Neuronal stem cell (in vitro differentiated cells): ENCODE measurements around the gene RAD51B.

Experiments
- DNase-seq: peaks from one replicate; pipeline ENCODE4 v3.0.0-alpha.2; 2013; ENCODE audit warnings: low spot score
- H2AFZ ChIP-seq: one replicate; pipeline ENCODE4 v1.6.1; 2013; ENCODE audit warnings: mild to moderate bottlenecking, low read length, inconsistent platforms
- H2AK5ac ChIP-seq: 2 replicates; pipeline ENCODE4 v1.6.1; 2013; ENCODE audit warnings: low read depth, mild to moderate bottlenecking, inconsistent platforms, low read length, moderate library complexity, mixed read lengths
- H2BK120ac ChIP-seq: 2 replicates; pipeline ENCODE4 v1.6.1; 2013; ENCODE audit warnings: low read depth, mild to moderate bottlenecking, inconsistent platforms, low read length, moderate library complexity, mixed read lengths
- H2BK12ac ChIP-seq: one replicate; pipeline ENCODE4 v1.6.1; 2013; ENCODE audit warnings: low read length, inconsistent platforms
- H2BK15ac ChIP-seq: 2 replicates; pipeline ENCODE4 v1.6.1; 2013; ENCODE audit warnings: mild to moderate bottlenecking, low read length, inconsistent platforms, mixed read lengths
- H2BK5ac ChIP-seq: one replicate; pipeline ENCODE4 v1.6.1; 2013; ENCODE audit warnings: inconsistent platforms, mild to moderate bottlenecking, low read length, moderate library complexity
- H3K14ac ChIP-seq: one replicate; pipeline ENCODE4 v1.6.1; 2013; ENCODE audit warnings: low read length, inconsistent platforms
- H3K18ac ChIP-seq: 2 replicates; pipeline ENCODE4 v1.6.1; 2013; ENCODE audit warnings: low read length, inconsistent platforms
- H3K23ac ChIP-seq: 2 replicates; pipeline ENCODE4 v1.6.1; 2013; ENCODE audit warnings: low read depth, mild to moderate bottlenecking, mixed read lengths, low read length, inconsistent platforms; ENCODE audit not compliant: poor library complexity
- H3K27ac ChIP-seq: replicated peaks from 3 replicates; pipeline ENCODE4 v1.5.1; 2013; ENCODE audit warnings: low read length, inconsistent platforms
- H3K27me3 ChIP-seq, 3 experiments: 2 replicates each; pipeline ENCODE4 v1.6.1; 2013; ENCODE audit warnings: low read length in 3 of 3, mild to moderate bottlenecking in 2 of 3, inconsistent platforms in 1 of 3, low read depth in 1 of 3, mixed read lengths in 1 of 3, moderate library complexity in 1 of 3; ENCODE audit not compliant: control insufficient read depth in 3 of 3, insufficient read depth in 3 of 3
- H3K36me3 ChIP-seq, 2 donors: replicated peaks in 1 of 2; 2 replicates each; pipeline ENCODE4 v1.6.1; 2013; ENCODE audit warnings: low read length in 2 of 2; ENCODE audit not compliant: control insufficient read depth in 2 of 2, insufficient read depth in 2 of 2
- H3K4ac ChIP-seq: 2 replicates; pipeline ENCODE4 v1.6.1; 2013; ENCODE audit warnings: inconsistent platforms, mild to moderate bottlenecking, low read length, moderate library complexity
- H3K4me1 ChIP-seq, 2 donors: 1 replicate in 1 of 2; 2 replicates in 1 of 2; pipeline ENCODE4 v1.6.1; 2013; ENCODE audit warnings: low read length in 2 of 2, low read depth in 1 of 2; ENCODE audit not compliant: control insufficient read depth in 2 of 2, insufficient read depth in 1 of 2
- H3K4me2 ChIP-seq: one replicate; pipeline ENCODE4 v1.6.1; 2013; ENCODE audit warnings: mild to moderate bottlenecking, low read length, inconsistent platforms; ENCODE audit not compliant: insufficient read depth, poor library complexity, severe bottlenecking
- H3K4me3 ChIP-seq, 2 donors: 2 replicates each; pipeline ENCODE4 v1.5.1; 2013; ENCODE audit warnings: low read length in 2 of 2, mild to moderate bottlenecking in 2 of 2, inconsistent platforms in 1 of 2, moderate library complexity in 1 of 2
- H3K79me1 ChIP-seq: one replicate; pipeline ENCODE4 v1.6.1; 2013; ENCODE audit warnings: low read depth, mild to moderate bottlenecking, inconsistent platforms, low read length, moderate library complexity
- H3K9ac ChIP-seq: one replicate; pipeline ENCODE4 v1.6.1; 2013; ENCODE audit warnings: mild to moderate bottlenecking, low read depth, low read length, inconsistent platforms; ENCODE audit not compliant: poor library complexity
- H3K9me3 ChIP-seq, 2 donors: replicated peaks in 1 of 2; 2 replicates each; pipeline versions ENCODE3 to v1.6.1; 2013; ENCODE audit warnings: low read length in 2 of 2, mild to moderate bottlenecking in 2 of 2, inconsistent platforms in 1 of 2, low read depth in 1 of 2, mixed read lengths in 1 of 2, moderate library complexity in 1 of 2; ENCODE audit not compliant: control insufficient read depth in 2 of 2, insufficient read depth in 1 of 2
- H4K8ac ChIP-seq: one replicate; pipeline ENCODE4 v1.6.1; 2013; ENCODE audit warnings: low read depth, mild to moderate bottlenecking, inconsistent platforms, low read length, moderate library complexity
- H4K91ac ChIP-seq: one replicate; pipeline ENCODE4 v1.6.1; 2013; ENCODE audit warnings: low read length, low read depth, mild to moderate bottlenecking, inconsistent platforms; ENCODE audit not compliant: poor library complexity
- WGBS, 2 donors: extraction: QIAGEN DNeasy Blood & Tissue Kit; methylation state at CpG; one replicate each; pipeline ENCODE4 v1.1.7; 2013; ENCODE audit warnings: missing lambda C conversion rate in 2 of 2, mixed read lengths in 1 of 2; ENCODE audit not compliant: insufficient read length in 2 of 2, insufficient replicate concordance in 1 of 2; ENCODE audit errors: extremely low coverage in 2 of 2; 5-methylcytosine and 5-hydroxymethylcytosine counted together

Gene RAD51B

DNA sequence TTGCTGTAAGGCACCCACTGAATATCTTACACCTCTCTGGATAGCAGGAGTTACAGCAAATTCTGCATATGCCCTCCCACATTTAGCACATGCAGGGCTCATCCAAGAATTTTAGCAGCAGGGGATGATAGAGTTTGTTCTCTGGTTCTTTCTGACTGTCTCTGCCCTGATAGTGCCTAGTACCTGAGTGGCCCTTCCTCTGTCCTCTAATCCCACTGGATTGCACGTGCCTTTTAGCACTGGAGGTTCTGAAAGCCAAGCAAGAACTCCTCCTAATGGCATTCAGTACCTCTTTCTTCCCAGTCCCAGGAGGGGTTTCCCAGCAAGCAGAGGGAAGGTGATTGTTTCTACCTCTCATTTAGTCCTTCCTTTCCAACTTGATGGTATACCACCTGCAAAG, 566.9 kb downstream of the RAD51B start:
- no peak overlapping the region for H3K4me2 ChIP-seq
- WGBS, 2 donors, result no CpG with 5 or more reads among the region's 1 CpG
- no peak overlapping the region for H3K18ac ChIP-seq

GRCh38 chr14:68386950-68387779, 567.6 kb downstream of the RAD51B start:
- Histone ChIP-seq H3K27me3 (no peaks in the 10 kb centered on the region), H3K27ac (no peak overlapping the region), H3K14ac (no peak overlapping the region), H4K8ac (no peak overlapping the region), H3K4ac (no peak overlapping the region), H3K4me2 (no peak overlapping the region), H2BK120ac (no peak overlapping the region), H2AK5ac (no peak overlapping the region), H2AFZ (no peak overlapping the region), H3K4me3 (no peak overlapping the region), H3K18ac (no peak overlapping the region), H3K79me1 (no peaks in the 10 kb centered on the region), H3K23ac (no peak overlapping the region), H2BK5ac (no peak overlapping the region), H3K9ac (no peak overlapping the region), H3K9me3 (no peaks in the 10 kb centered on the region), H3K4me1 (peaks cover 3 to 8% of the 10 kb centered on the region in 2 donors), H4K91ac (no peak overlapping the region), H2BK12ac (no peak overlapping the region), H2BK15ac (no peak overlapping the region), H3K36me3 (no peaks in the 10 kb centered on the region)
- DNase-seq, result no peak
- no CpG with 5 or more reads among the region's 6 CpGs for WGBS, 2 donors

More for the DNA sequence above, 566.9 kb downstream of the RAD51B start:
- Histone ChIP-seq H2BK15ac (no peak overlapping the region), H2BK5ac (no peak overlapping the region), H3K27me3 (no peaks in the 10 kb centered on the region), H2BK120ac (no peak overlapping the region), H3K9ac (no peak overlapping the region), H4K91ac (no peak overlapping the region), H4K8ac (no peak overlapping the region), H3K9me3 (no peaks in the 10 kb centered on the region), H3K79me1 (no peaks in the 10 kb centered on the region), H2AFZ (no peak overlapping the region), H3K4ac (no peak overlapping the region), H3K4me3 (no peak overlapping the region), H3K4me1 (peaks cover 2 to 6% of the 10 kb centered on the region in 2 donors), H3K36me3 (no peaks in the 10 kb centered on the region), H3K14ac (no peak overlapping the region), H3K27ac (no peak overlapping the region), H2BK12ac (no peak overlapping the region), H2AK5ac (no peak overlapping the region), H3K23ac (no peak overlapping the region)
- no peak for DNase-seq

DNA sequence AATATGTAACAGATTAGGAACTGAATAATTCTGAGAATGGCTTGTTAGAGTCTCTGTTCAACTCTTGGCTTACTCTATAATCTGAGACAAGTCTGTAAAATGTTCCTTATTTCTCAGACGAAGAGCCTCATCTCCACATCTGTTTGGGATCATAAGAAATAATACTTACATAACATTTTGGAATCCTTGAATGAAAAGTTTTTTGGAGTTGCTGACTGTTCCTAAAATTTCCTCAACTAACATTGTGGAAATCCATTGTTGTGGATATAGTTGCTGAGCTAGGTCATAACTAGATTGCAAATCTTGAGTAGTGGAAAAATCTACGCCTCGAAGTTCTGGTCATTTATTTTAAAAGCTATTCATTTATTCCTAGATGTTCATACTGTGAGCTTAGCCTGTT, 570.4 kb downstream of the RAD51B start:
- H3K4ac ChIP-seq, result no peak overlapping the region

DNA sequence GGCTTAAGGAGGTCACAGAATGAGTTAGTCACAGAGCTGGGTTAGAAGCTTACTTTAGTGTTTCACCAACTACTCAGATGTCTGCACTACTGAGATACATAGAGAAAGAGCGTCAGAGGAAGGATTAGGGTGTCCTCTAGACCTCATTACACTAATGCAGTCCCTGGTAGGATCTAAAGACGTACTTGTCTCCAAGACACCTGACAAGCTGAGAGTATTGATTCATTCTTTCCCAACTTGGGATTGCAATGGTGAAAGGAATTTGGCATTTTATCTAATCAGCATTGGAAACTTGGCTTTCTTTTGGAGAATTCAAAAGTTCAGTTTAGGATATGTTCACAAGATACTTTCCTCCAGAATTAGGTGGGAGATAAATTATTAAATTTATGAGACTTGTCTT, 571.2 kb downstream of the RAD51B start:
- Histone ChIP-seq H3K23ac (no peak overlapping the region), H2BK120ac (no peak overlapping the region), H3K4ac (no peak overlapping the region), H2AFZ (no peak overlapping the region), H3K36me3 (no peaks in the 10 kb centered on the region), H4K91ac (no peak overlapping the region), H3K4me1 (peaks cover 22 to 42% of the 10 kb centered on the region in 2 donors), H3K18ac (no peak overlapping the region), H2BK15ac (no peak overlapping the region), H3K4me2 (no peak overlapping the region), H3K4me3 (no peak overlapping the region), H3K9ac (no peak overlapping the region), H3K9me3 (no peaks in the 10 kb centered on the region), H4K8ac (no peak overlapping the region), H3K14ac (no peak overlapping the region), H2BK12ac (no peak overlapping the region), H3K79me1 (no peaks in the 10 kb centered on the region), H2BK5ac (no peak overlapping the region), H2AK5ac (no peak overlapping the region), H3K27me3 (no peaks in the 10 kb centered on the region), H3K27ac (no peak overlapping the region)
- WGBS, 2 donors, result no CpG with 5 or more reads among the region's 2 CpGs
- no peak for DNase-seq

More for the DNA sequence above, 570.4 kb downstream of the RAD51B start:
- no peak overlapping the region for H3K18ac ChIP-seq
- no peak overlapping the region for H2AK5ac ChIP-seq
- H3K4me2 ChIP-seq, result no peak overlapping the region
- H4K91ac ChIP-seq, result no peak overlapping the region
- H2BK5ac ChIP-seq, result no peak overlapping the region
- no peak overlapping the region for H3K14ac ChIP-seq
- no peaks in the 10 kb centered on the region for H3K9me3 ChIP-seq
- no peak for DNase-seq
- no peak overlapping the region for H3K23ac ChIP-seq
- H2BK12ac ChIP-seq, result no peak overlapping the region
- no peaks in the 10 kb centered on the region for H3K36me3 ChIP-seq
- no peaks in the 10 kb centered on the region for H3K27me3 ChIP-seq
- no peaks in the 10 kb centered on the region for H3K79me1 ChIP-seq
- H2AFZ ChIP-seq, result no peak overlapping the region
- H2BK120ac ChIP-seq, result no peak overlapping the region
- H3K4me3 ChIP-seq, result no peak overlapping the region
- no peak overlapping the region for H2BK15ac ChIP-seq
- no peak overlapping the region for H3K27ac ChIP-seq
- peaks cover 20 to 35% of the 10 kb centered on the region in 2 donors for H3K4me1 ChIP-seq
- WGBS, 2 donors, result no CpG with 5 or more reads among the region's 3 CpGs
- H3K9ac ChIP-seq, result no peak overlapping the region
- H4K8ac ChIP-seq, result no peak overlapping the region
